Heart right ventricle (tissue), 16 donors: Measurements from ENCODE around the gene CGNL1. TPM values are rescaled to one million over a fixed set of nuclear protein-coding genes. Genes with fewer than 3 reads are reported as not detected.

Experiments
- ATAC-seq, 8 donors: fragments of 200-7000 bp; cut with Tn5 transposase; one replicate each; pipeline ENCODE4 v1.9.1; 2020; ENCODE audit warnings: mild to moderate bottlenecking in 8 of 8, moderate library complexity in 8 of 8, moderate number of reproducible peaks in 1 of 8
- DNase-seq, 2 donors: peaks; one replicate each; pipeline ENCODE4 v3.0.0-alpha.2; 2020
- H3K27ac ChIP-seq, 10 donors: fragments of 200-600 bp; sonication (generic) in 2 of 10; one replicate each; pipeline versions ENCODE4 v1.5.0 to v1.8.0; 2020 to 2022; ENCODE audit warnings: mild to moderate bottlenecking in 3 of 10
- H3K27me3 ChIP-seq, 7 donors: fragments of 200-600 bp; one replicate each; pipeline ENCODE4 v1.8.0; 2021 to 2022; ENCODE audit warnings: mild to moderate bottlenecking in 2 of 7
- H3K36me3 ChIP-seq, 9 donors: fragments of 200-600 bp; sonication (generic) in 1 of 9; one replicate each; pipeline versions ENCODE4 v1.5.0 to v1.8.0; 2020 to 2022; ENCODE audit warnings: mild to moderate bottlenecking in 2 of 9
- H3K4me1 ChIP-seq, 9 donors: fragments of 200-600 bp; sonication (generic) in 1 of 9; one replicate each; pipeline versions ENCODE4 v1.5.0 to v1.8.0; 2020 to 2022; ENCODE audit warnings: mild to moderate bottlenecking in 4 of 9
- H3K4me3 ChIP-seq, 10 donors: fragments of 200-600 bp; sonication (generic) in 2 of 10; one replicate each; pipeline versions ENCODE4 v1.5.0 to v1.8.0; 2020 to 2022; ENCODE audit warnings: mild to moderate bottlenecking in 7 of 10, moderate library complexity in 2 of 10
- H3K9me3 ChIP-seq, 11 donors: fragments of 200-600 bp in 10 of 11; sonication (generic) in 2 of 11; one replicate each; pipeline versions ENCODE4 v1.5.0 to v1.8.0; 2013 to 2022; ENCODE audit warnings: mild to moderate bottlenecking in 2 of 11, control low read depth in 1 of 11, moderate library complexity in 1 of 11
- WGBS, 2 donors: extraction: QIAGEN DNeasy Blood & Tissue Kit; methylation state at CpG; one replicate each; pipeline ENCODE4 v1.1.7; 2013; ENCODE audit warnings: inconsistent platforms in 1 of 2; 5-methylcytosine and 5-hydroxymethylcytosine counted together
- intact Hi-C, 10 donors: fragments of 100-400 bp; cut with DNase I; formaldehyde crosslinking; loops; one replicate each; pipeline versions ENCODE4 v1.11.1 to v1.14.2; 2022
- polyA plus RNA-seq, 2 donors: library from polyadenylated mRNA; stranded (reverse); fragments of 200-250 nt; gene quantifications; one replicate each; pipeline ENCODE4 v1.2.3, GENCODE V29; 2013
- total RNA-seq, 10 donors: library from RNA; stranded (reverse); fragmentation: NEBNext Ultra II Directional in 3 of 10; extraction: Animal tissue kit (Norgen Biotek cat#: 25700) in 3 of 10; gene quantifications; one replicate each; pipeline versions ENCODE4 v1.2.1 to v1.2.4, GENCODE V29; 2021 to 2023
- TF ChIP-seq, protein P1 (sequence below), 9 donors: fragments of 200-600 bp; sonication (generic) in 2 of 9; IDR thresholded peaks; one replicate each; pipeline versions ENCODE4 v1.5.0 to v1.8.0; 2021 to 2022; ENCODE audit warnings: antibody characterized with exemption in 9 of 9, mild to moderate bottlenecking in 5 of 9, moderate library complexity in 1 of 9
- donor health status: Arrhythmogenic right ventricular cardiomyopathy.
- donor health status: ischemic (EF 13 %, LVEDD 7.1; RV severe dilation, severe dysfunction).
- donor health status: healthy with polysubstance abuse.
- donor health status: DM: no; HTN: yes; CAD: no.
- donor health status: DM: no; HTN: no; CAD: no.
- donor health status: ischemic (EF 25% LVEDD 6.9; RV normal size, moderate dysfunction).
- donor health status: ischemic (EF 25% LVEDD 5.7; RV mildly dilated, moderate dysfunction).
- donor health status: healthy.
- donor health status: DM: yes; HTN: yes; CAD: no.
- donor health status: Ischemic cardiomyopathy.
- donor health status: ischemic (EF 35%, LVEDD 5.7; RV mildly dilated, moderate dysfunction).
- donor health status: nonischemic (EF 11% LVEDD 7.7; RV severe dilation, severe dysfunction).
- donor health status: DM: yes; HTN: yes; CAD: no.
- donor health status: PGD.
- donor health status: ischemic (EF 29% LVEDD 5.4; RV normal size, mild dysfunction).
- donor health status: nonischemic (EF 23%, LVEDD 6.1; RV moderate dilation, normal function).

The CGNL1 gene
- total and polyA plus RNA-seq, 12 donors: 2.7 to 42.9 (median 33.7) TPM

DNA sequence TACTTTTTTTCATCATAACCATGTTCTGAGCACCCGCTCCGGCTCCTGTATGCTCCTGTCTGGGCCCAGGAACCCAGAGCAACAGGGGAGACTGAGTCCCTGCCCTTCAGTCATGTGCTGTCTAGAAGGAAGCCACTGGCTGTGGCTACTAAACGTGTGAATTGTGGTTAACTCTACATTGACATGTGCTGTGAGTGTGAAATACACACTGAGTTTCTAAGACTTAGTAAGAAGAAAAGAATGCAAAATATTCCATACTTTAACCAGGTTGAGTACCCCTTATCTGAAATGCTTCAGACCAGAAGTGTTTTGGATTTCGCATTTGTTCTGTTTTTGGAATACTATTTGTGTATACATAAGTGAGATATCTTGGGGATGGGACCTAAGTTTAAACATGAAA is 42.8 kb upstream of the CGNL1 start:
- no peaks in the 10 kb centered on the region for H3K36me3 ChIP-seq
- H3K4me1 ChIP-seq: peaks cover 0 to 37% (median 18%) of the 10 kb centered on the region in 9 donors
- H3K4me3 ChIP-seq: no peak overlapping the region
- ATAC-seq: no peak
- intact Hi-C loops: no loop called here
- H3K27ac ChIP-seq: no peak overlapping the region
- DNase-seq: no peak
- TF ChIP-seq, protein P1, sequence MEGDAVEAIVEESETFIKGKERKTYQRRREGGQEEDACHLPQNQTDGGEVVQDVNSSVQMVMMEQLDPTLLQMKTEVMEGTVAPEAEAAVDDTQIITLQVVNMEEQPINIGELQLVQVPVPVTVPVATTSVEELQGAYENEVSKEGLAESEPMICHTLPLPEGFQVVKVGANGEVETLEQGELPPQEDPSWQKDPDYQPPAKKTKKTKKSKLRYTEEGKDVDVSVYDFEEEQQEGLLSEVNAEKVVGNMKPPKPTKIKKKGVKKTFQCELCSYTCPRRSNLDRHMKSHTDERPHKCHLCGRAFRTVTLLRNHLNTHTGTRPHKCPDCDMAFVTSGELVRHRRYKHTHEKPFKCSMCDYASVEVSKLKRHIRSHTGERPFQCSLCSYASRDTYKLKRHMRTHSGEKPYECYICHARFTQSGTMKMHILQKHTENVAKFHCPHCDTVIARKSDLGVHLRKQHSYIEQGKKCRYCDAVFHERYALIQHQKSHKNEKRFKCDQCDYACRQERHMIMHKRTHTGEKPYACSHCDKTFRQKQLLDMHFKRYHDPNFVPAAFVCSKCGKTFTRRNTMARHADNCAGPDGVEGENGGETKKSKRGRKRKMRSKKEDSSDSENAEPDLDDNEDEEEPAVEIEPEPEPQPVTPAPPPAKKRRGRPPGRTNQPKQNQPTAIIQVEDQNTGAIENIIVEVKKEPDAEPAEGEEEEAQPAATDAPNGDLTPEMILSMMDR (IDR thresholded peaks at IDR 0.05): no peak
- H3K27me3 ChIP-seq: no peaks in the 10 kb centered on the region
- WGBS, 2 donors: 82 to 85% methylated on average over 4 of the region's 4 CpGs
- H3K9me3 ChIP-seq: no peaks in the 10 kb centered on the region

GRCh38 chr15:57334257-57334656 is 42.0 kb upstream of the CGNL1 start:
- TF ChIP-seq, protein P1 (IDR thresholded peaks at IDR 0.05): no peak
- no peaks in the 10 kb centered on the region for H3K27me3 ChIP-seq
- no peaks in the 10 kb centered on the region for H3K9me3 ChIP-seq
- DNase-seq (no peak), ATAC-seq (peak in 7 of 8 donors; percentile 14 to 54 (median 39))
- no peaks in the 10 kb centered on the region for H3K36me3 ChIP-seq
- peaks cover 0 to 41% (median 20%) of the 10 kb centered on the region in 9 donors for H3K4me1 ChIP-seq
- no peak overlapping the region for H3K27ac ChIP-seq
- WGBS, 2 donors: 63 to 73% methylated on average over 12 of the region's 12 CpGs
- H3K4me3 ChIP-seq: no peak overlapping the region
- intact Hi-C loops: no loop called here

DNA sequence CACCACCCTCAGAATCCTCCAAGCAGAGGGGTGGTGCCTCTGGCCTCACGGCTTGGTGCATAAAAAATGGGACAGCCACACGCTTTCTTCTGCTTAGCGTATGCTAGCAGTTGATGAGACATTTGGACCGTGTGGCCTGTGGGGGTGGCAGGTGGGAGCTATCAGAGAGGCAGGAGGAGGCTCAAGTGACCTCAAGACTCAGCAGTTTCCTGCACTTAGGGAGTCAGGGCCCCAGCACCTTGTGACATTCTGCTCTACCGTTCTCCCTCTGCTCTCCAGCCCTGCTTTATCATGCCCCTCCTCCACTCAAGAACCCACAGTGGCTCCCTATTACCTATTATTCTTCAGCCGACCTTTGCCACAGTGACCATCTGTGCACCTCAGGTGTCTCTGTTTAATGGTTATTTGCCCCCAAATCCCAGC is 41.0 kb upstream of the CGNL1 start:
- Histone ChIP-seq H3K36me3 (no peaks in the 10 kb centered on the region), H3K27ac (no peak overlapping the region), H3K9me3 (no peaks in the 10 kb centered on the region), H3K27me3 (no peaks in the 10 kb centered on the region), H3K4me3 (no peak overlapping the region), H3K4me1 (peaks cover 0 to 43% (median 20%) of the 10 kb centered on the region in 9 donors)
- no peak for DNase-seq
- ATAC-seq: no peak
- 73 to 80% methylated on average over 6 of the region's 6 CpGs for WGBS, 2 donors
- TF ChIP-seq, protein P1 (IDR thresholded peaks at IDR 0.05): no peak
- intact Hi-C loops: no loop called here

DNA sequence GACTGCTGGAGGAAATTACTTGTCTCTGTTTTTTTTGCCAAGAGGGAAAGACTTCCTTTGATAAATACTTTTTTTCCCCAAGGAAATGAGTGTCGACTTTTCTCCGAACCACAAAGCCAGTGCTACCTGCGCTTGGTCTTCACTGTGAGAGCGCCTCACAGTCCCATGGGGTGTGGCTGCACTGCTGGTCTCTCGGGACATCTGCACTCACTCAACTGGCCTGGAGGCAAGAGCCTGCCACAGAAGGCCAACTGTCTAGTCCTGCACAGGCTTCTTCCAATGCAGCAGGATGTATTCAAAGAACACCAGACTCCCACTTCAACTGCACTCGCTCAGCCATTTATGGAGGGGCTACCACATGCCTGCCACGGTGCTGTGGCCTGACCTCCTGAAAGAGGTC is 40.6 kb upstream of the CGNL1 start:
- Histone ChIP-seq H3K4me1 (peaks cover 0 to 47% (median 20%) of the 10 kb centered on the region in 9 donors), H3K27me3 (no peaks in the 10 kb centered on the region), H3K27ac (no peak overlapping the region), H3K36me3 (no peaks in the 10 kb centered on the region), H3K9me3 (no peaks in the 10 kb centered on the region), H3K4me3 (no peak overlapping the region)
- no peak for DNase-seq
- TF ChIP-seq, protein P1 (IDR thresholded peaks at IDR 0.05): no peak
- intact Hi-C loops: no loop called here
- no peak for ATAC-seq
- 54 to 62% methylated on average over 7 of the region's 7 CpGs for WGBS, 2 donors
